GM18873 (cell line): ENCODE data around the gene CEP112.

Source experiments
- ATAC-seq: cut with Tn5 transposase; IDR thresholded peaks from one replicate; pipeline ENCODE4 v1.9.1; 2021; ENCODE audit warnings: mild to moderate bottlenecking, moderate library complexity, moderate number of reproducible peaks; ENCODE audit not compliant: unreplicated experiment, low FRiP score

The CEP112 gene

DNA sequence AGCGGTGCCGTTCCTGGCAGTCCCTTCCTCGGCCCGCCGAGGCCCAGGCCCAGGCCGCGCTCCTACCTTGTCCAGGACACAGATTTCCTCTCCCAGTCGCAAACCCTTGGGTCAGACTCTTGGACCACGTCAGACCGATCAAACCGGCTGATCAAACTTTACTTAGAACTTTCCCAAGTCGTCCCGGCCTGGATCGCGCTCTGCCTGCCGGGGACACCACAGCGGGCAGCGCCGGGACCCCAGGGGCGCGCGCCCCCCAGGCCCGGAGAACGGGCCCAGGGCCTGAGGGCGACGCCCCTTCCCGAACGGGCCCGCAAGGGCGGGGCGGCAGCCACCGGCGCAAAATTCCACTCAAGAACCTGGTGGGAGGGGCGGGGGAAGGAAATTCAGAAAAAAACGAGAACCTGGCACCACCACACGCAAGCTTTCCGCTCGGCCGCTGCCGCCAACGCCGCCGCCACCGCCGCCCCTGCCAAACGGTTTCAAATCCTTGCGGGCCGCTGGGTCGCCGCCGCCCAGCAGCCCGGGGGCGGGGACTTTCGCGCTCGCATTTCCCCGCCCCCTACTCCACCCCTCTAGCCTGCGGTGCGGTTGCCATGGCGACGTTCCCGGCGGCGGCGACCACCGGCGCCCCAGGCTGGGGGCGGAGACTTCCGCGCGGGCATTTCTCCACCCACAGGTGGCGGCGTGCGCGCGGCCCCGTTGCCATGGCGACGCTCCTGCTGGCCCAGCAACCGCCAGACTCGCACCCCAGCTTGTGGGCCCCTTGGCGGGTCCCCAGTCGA is at the start of gene CEP112:
CEP112 (minus strand) TSS at position 541 of the 785 bp plus-strand sequence.
- no peak for ATAC-seq

- ATAC-seq, result no peak
Measured at GRCh38 chr17:66240630-66241029, 48.7 kb upstream of the CEP112 start.

DNA sequence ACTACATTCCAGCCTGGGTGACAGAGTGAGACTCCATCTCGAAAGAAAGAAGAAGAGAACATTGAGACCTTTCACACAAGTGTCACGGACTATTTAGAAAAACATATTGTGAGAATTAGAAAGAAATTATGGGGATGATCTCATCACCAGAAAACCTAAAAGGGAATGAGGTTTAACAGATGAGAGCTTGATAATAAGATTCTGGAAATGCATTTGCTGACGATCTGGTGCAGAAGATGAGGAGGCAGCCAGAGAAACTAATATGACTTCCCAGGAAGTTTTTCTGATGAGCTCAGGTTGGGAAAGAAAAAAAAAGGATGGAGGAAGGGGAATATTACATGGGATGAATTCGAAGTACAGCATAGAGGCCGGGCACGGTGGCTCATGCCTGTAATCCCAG is 48.1 kb upstream of the CEP112 start:
- ATAC-seq, result no peak

DNA sequence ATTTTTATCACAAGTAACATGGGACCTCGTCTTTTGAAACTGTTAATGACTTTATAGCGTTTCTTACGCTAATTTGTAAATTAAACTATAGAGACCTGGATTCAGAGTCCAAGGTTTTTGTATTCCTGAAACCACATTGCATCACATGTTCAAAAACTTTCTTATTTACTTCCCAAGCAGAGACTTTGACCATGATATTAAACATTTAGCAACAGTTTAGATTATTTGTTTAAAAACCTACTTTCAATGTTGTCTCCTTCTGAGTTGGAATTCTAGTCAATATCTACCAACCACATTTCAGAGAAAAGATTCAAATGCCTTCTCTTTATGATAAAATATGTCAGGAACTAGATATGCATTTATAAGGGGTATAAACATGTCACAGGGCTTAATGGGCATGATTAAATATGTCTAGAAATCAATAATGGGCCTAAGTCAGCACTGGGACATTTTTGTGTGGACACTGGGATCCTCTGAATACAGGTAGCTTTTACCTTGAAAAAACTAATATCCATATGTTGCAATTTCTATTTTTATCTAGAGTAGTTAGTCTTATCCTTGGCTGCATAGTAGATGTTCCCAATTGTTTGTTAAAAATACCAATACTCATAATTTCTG is 43.6 kb upstream of the CEP112 start:
- no peak for ATAC-seq

DNA sequence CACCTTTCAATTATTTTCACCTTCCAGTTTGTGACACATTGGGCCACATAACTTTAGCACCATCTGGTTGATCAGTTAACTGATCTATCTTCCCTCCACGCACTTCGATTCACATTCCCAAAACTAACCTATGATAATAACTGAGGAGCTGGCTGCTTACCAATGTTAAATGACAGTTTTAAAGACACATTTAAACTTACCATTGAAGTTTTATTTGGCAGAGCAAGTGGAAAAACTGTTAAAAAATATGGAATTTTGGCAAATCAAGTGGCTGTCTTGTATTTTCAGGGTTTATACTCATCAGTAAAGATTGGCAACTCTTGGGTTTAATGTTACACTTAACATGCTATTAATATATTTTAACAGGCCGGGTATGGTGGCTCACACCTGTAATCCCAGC is 42.7 kb upstream of the CEP112 start:
- no peak for ATAC-seq

- ATAC-seq, result no peak
Measured at GRCh38 chr17:66233023-66233753, 41.3 kb upstream of the CEP112 start.

- no peak for ATAC-seq
Measured at GRCh38 chr17:66230922-66231591, 39.1 kb upstream of the CEP112 start.

- ATAC-seq, result no peak
Measured at GRCh38 chr17:66229783-66230538, 38.0 kb upstream of the CEP112 start.

GRCh38 chr17:66228887-66229782 is 37.2 kb upstream of the CEP112 start, which contains the start of gene APOH:
Gene APOH, minus strand, starts transcription at chr17:66229415. Its CDS starts 36 bp downstream, at chr17:66229379.
- no peak for ATAC-seq

GRCh38 chr17:66227212-66228045 is 35.5 kb upstream of the CEP112 start:
- no peak for ATAC-seq

GRCh38 chr17:66222798-66223350 is 30.9 kb upstream of the CEP112 start:
- no peak for ATAC-seq

DNA sequence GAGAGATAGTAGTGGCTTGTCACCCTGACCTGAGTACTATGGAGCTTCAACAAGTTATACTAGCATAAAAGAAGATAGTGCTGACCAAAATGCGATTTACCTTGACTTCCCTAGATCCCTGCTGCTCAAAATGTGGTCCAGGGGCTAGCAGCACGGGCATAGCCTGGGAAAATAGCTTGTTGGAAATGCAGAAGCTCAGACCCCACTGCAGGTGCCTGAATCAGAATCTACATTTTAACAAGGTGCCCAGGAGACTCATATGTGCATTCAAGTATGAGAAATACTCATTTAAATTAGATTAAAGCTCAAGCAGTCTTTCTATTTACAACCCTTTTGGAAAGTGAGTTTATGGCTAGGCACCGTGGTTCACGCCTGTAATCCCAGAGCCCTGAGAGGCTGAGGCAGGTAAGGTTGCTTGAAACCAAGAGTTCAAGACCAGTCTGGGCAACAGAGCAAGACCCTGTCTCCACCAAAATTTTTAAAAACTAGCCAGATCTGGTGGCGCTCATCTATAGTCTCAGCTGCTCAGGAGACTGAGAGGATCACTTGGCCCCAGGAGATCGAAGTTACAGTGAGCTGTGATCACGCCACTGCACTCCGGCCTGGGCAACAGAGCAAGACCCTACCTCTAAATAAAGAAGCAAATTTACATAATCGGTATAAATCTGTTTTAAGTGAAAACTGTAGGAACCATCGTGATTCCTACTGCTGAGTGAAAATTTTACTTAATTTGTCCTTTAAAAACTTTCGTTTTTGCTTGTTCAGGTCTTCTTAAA is 30.0 kb upstream of the CEP112 start:
- no peak for ATAC-seq

- ATAC-seq, result no peak
Measured at GRCh38 chr17:66221343-66221742, 29.4 kb upstream of the CEP112 start.

DNA sequence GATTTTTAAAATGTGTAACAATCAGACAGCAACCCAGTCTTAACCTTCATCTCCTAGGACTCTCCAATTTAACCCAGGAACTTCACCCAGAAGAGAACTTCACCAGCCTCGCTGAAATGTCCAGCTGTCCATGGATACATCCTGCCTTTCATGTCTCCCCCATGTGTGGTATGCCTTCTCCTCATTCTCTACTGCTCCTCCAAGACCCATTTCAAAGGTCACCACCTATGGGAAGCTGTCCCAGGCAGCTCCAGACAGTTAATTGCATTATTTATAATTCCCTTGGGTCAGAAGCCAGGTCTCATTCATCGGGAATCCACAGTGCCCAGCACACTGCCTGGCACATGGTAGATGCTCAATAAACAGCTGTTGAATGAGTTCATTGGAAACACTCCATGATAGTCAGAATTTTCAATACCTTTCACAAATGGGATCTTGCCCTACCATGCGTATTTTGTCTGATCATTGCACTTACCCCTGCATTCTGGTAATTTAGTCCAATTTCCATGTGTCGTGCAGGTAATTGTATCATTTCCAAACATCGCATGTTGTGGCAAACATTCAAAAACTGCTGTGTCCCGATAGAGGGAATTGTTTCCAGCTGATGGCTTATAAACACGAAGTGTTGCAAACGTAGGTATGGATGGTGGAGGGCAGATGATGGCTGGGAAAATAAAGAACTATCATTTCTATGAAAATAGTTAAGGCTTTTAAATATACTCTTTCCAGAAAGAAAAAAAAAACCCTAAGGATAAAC is 28.3 kb upstream of the CEP112 start:
- ATAC-seq, result no peak

GRCh38 chr17:66215529-66215911 is 23.6 kb upstream of the CEP112 start:
- no peak for ATAC-seq

- ATAC-seq, result no peak
Measured at GRCh38 chr17:66214884-66215528, 23.1 kb upstream of the CEP112 start.
